ENCODE measurements around the gene AGPAT4. TPM values are rescaled to one million over a fixed set of nuclear protein-coding genes. Genes with fewer than 3 reads are reported as not detected.

The AGPAT4 gene
- total and polyA plus RNA-seq, 2 experiments from 2014 or later, result 10.6 to 11.8 TPM

- Histone ChIP-seq H3K9me2 (replicated peaks; ENCODE audit: insufficient read depth) (no peaks in the 10 kb centered on the region), H3K36me3 (replicated peaks; ENCODE audit: insufficient read depth, low read depth) (no peaks in the 10 kb centered on the region), H3K4me2 (no peak overlapping the region), H3K4me1 (ENCODE audit: insufficient read depth) (no peaks in the 10 kb centered on the region), H3K4me3 (no peak overlapping the region), H3K79me2 (no peaks in the 10 kb centered on the region), H3K27me3 (no peaks in the 10 kb centered on the region), H2AFZ (no peak overlapping the region), H3K27ac (no peak overlapping the region), H4K20me1 (ENCODE audit: insufficient read depth, poor library complexity, severe bottlenecking) (no peaks in the 10 kb centered on the region), H3K9me3 (ENCODE audit: low read depth) (no peaks in the 10 kb centered on the region)
- TF ChIP-seq CTCF (IDR thresholded peaks at IDR 0.05; ENCODE audit: poor library complexity) (no peak), EZH2phosphoT487 (IDR thresholded peaks at IDR 0.05; ENCODE audit: low read depth, severe bottlenecking, unreplicated experiment) (no peak), EZH2 (IDR thresholded peaks at IDR 0.05; ENCODE audit: borderline replicate concordance) (no peak)
- 85% methylated on average over 10 of the region's 10 CpGs for WGBS (ENCODE audit: low lambda C conversion rate, missing lambda C conversion rate)
- DNase-seq (ENCODE audit: low spot score), result no peak
These were observed 34.3 kb upstream of the AGPAT4 start for GRCh38 chr6:161308075-161308655.

GRCh38 chr6:161305860-161306259 lies 32.0 kb upstream of the AGPAT4 start:
- 94% methylated on average over 4 of the region's 4 CpGs for WGBS (ENCODE audit: low lambda C conversion rate, missing lambda C conversion rate)
- H3K9me3 ChIP-seq (ENCODE audit: low read depth), result no peaks in the 10 kb centered on the region
- H3K36me3 ChIP-seq (replicated peaks; ENCODE audit: insufficient read depth, low read depth), result no peaks in the 10 kb centered on the region
- H3K79me2 ChIP-seq, result no peaks in the 10 kb centered on the region
- TF ChIP-seq EZH2 (IDR thresholded peaks at IDR 0.05; ENCODE audit: borderline replicate concordance) (no peak), CTCF (IDR thresholded peaks at IDR 0.05; ENCODE audit: poor library complexity) (no peak), EZH2phosphoT487 (IDR thresholded peaks at IDR 0.05; ENCODE audit: low read depth, severe bottlenecking, unreplicated experiment) (no peak)
- no peak overlapping the region for H3K27ac ChIP-seq
- H2AFZ ChIP-seq, result no peak overlapping the region
- H3K27me3 ChIP-seq, result no peaks in the 10 kb centered on the region
- no peak for DNase-seq (ENCODE audit: low spot score)
- H3K4me1 ChIP-seq (ENCODE audit: insufficient read depth), result no peaks in the 10 kb centered on the region
- no peak overlapping the region for H3K4me2 ChIP-seq
- H4K20me1 ChIP-seq (ENCODE audit: insufficient read depth, poor library complexity, severe bottlenecking), result no peaks in the 10 kb centered on the region
- no peaks in the 10 kb centered on the region for H3K9me2 ChIP-seq (replicated peaks; ENCODE audit: insufficient read depth)
- H3K4me3 ChIP-seq, result no peak overlapping the region

- no peak overlapping the region for H2AFZ ChIP-seq
These were observed 29.9 kb upstream of the AGPAT4 start for GRCh38 chr6:161303628-161304340.

More at GRCh38 chr6:161303628-161304340, 29.9 kb upstream of the AGPAT4 start:
- Histone ChIP-seq H3K4me1 (ENCODE audit: insufficient read depth) (no peaks in the 10 kb centered on the region), H3K27ac (no peak overlapping the region), H3K27me3 (no peaks in the 10 kb centered on the region), H3K9me3 (ENCODE audit: low read depth) (no peaks in the 10 kb centered on the region), H3K79me2 (no peaks in the 10 kb centered on the region), H4K20me1 (ENCODE audit: insufficient read depth, poor library complexity, severe bottlenecking) (no peaks in the 10 kb centered on the region), H3K4me2 (no peak overlapping the region), H3K36me3 (replicated peaks; ENCODE audit: insufficient read depth, low read depth) (no peaks in the 10 kb centered on the region), H3K9me2 (replicated peaks; ENCODE audit: insufficient read depth) (no peaks in the 10 kb centered on the region), H3K4me3 (no peak overlapping the region)
- no peak for TF ChIP-seq EZH2phosphoT487 (IDR thresholded peaks at IDR 0.05; ENCODE audit: low read depth, severe bottlenecking, unreplicated experiment)
- TF ChIP-seq EZH2 (IDR thresholded peaks at IDR 0.05; ENCODE audit: borderline replicate concordance), result no peak
- no peak for TF ChIP-seq CTCF (IDR thresholded peaks at IDR 0.05; ENCODE audit: poor library complexity)
- WGBS (ENCODE audit: low lambda C conversion rate, missing lambda C conversion rate), result 95% methylated on average over 16 of the region's 16 CpGs
- no peak for DNase-seq (ENCODE audit: low spot score)

All from hepatocyte (in vitro differentiated cells).